OCI-LY1 (cell line): Measurements from ENCODE around the gene ITPK1.

ENCODE experiments used
- H2AFZ ChIP-seq: fragments of 200-600 bp; sonication (generic), shearing (Covaris generic); 2 replicates; pipeline ENCODE4 v1.6.0; 2014; ENCODE audit warnings: antibody characterized with exemption, mild to moderate bottlenecking, low read length
- H3F3A ChIP-seq: fragments of 200-600 bp; sonication (generic), shearing (Covaris generic); 2 replicates; pipeline ENCODE4 v1.6.0; 2014; ENCODE audit warnings: mild to moderate bottlenecking, antibody characterized with exemption, low read length, moderate library complexity; ENCODE audit not compliant: insufficient read depth
- H3K27ac ChIP-seq: fragments of 200-600 bp; sonication (generic); 2 replicates; pipeline ENCODE4 v1.5.1; 2014; ENCODE audit warnings: low read length, mixed run types, mild to moderate bottlenecking, low read depth; ENCODE audit not compliant: poor library complexity, severe bottlenecking
- H3K27me3 ChIP-seq: fragments of 200-600 bp; sonication (generic); 2 replicates; pipeline ENCODE4 v1.6.0; 2014; ENCODE audit warnings: antibody characterized with exemption, mild to moderate bottlenecking, low read length, moderate library complexity; ENCODE audit not compliant: insufficient read depth
- H3K36me3 ChIP-seq: fragments of 200-600 bp; sonication (generic); 2 replicates; pipeline ENCODE4 v1.6.1; 2014; ENCODE audit warnings: mild to moderate bottlenecking, antibody characterized with exemption, low read length, moderate library complexity, mixed read lengths; ENCODE audit not compliant: insufficient read depth
- H3K4me1 ChIP-seq: fragments of 200-600 bp; sonication (generic); 2 replicates; pipeline ENCODE4 v1.5.1; 2014; ENCODE audit warnings: mild to moderate bottlenecking, low read length, moderate library complexity; ENCODE audit not compliant: insufficient read depth, severe bottlenecking
- H3K4me2 ChIP-seq: fragments of 200-600 bp; sonication (generic), shearing (Covaris generic); 2 replicates; pipeline ENCODE4 v1.6.1; 2014; ENCODE audit warnings: low read length
- H3K4me3 ChIP-seq: fragments of 200-600 bp; sonication (generic); 2 replicates; pipeline ENCODE4 v1.5.1; 2014; ENCODE audit warnings: low read length, low read depth, mild to moderate bottlenecking, mixed read lengths; ENCODE audit not compliant: poor library complexity, severe bottlenecking
- H3K79me2 ChIP-seq: fragments of 200-600 bp; shearing (Covaris generic); 2 replicates; pipeline ENCODE4 v1.6.1; 2016; ENCODE audit warnings: mixed run types, low read length, mixed read lengths; ENCODE audit not compliant: insufficient read depth
- H3K9ac ChIP-seq: fragments of 200-600 bp; sonication (generic), shearing (Covaris generic); 2 replicates; pipeline ENCODE4 v1.6.1; 2014; ENCODE audit warnings: mild to moderate bottlenecking, low read length, mixed read lengths
- H3K9me2 ChIP-seq: fragments of 200-600 bp; sonication (generic), shearing (Covaris generic); 2 replicates; pipeline ENCODE4 v1.6.1; 2014; ENCODE audit warnings: low read depth, mild to moderate bottlenecking, low read length, mixed read lengths
- H3K9me3 ChIP-seq: fragments of 200-600 bp; shearing (Covaris generic); 2 replicates; pipeline ENCODE4 v1.6.1; 2014; ENCODE audit warnings: low read length, mixed read lengths
- H4K20me1 ChIP-seq: fragments of 200-600 bp; sonication (generic), shearing (Covaris generic); 2 replicates; pipeline ENCODE4 v1.6.0; 2016; ENCODE audit warnings: mild to moderate bottlenecking, low read length; ENCODE audit not compliant: insufficient read depth
- EZH2 ChIP-seq: fragments of 200-600 bp; sonication (generic), shearing (Covaris generic); IDR thresholded peaks from 2 replicates; pipeline ENCODE4 v1.8.0; 2017; ENCODE audit warnings: borderline replicate concordance, mixed run types, mild to moderate bottlenecking, antibody characterized with exemption, low read length, moderate library complexity, mixed read lengths
- TF ChIP-seq, protein P1 (sequence below): fragments of 200-600 bp; sonication (generic), shearing (Covaris generic); IDR thresholded peaks from 2 replicates; pipeline ENCODE4 v1.5.1; 2017; ENCODE audit warnings: mild to moderate bottlenecking, antibody characterized with exemption, low read length, moderate library complexity, mixed read lengths

ITPK1 gene

DNA sequence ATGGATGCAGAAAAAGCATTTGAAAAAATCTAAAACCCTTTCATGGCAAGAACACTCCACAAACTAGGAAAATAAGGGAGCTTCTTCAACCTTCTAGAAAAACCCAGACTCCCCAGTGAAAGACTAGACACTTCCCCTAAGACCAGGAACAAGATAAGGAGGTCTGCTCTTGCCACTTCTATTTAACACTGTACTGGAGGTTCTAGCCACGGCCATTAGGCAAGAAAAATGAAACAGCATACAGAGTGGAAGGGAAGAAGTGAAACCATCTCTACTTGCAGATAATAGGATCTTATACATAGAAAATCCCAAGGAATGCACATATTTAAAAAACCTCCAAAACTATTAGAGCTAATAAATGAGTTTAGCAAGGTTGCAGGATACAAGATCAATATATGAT, 150.4 kb downstream of the ITPK1 start:
- no peaks in the 10 kb centered on the region for H3K27me3 ChIP-seq

GRCh38 chr14:92964124-92965109, 151.3 kb downstream of the ITPK1 start:
- H3K36me3 ChIP-seq = no peaks in the 10 kb centered on the region
- no peaks in the 10 kb centered on the region for H3F3A ChIP-seq
- no peak overlapping the region for H3K4me2 ChIP-seq
- H4K20me1 ChIP-seq = no peaks in the 10 kb centered on the region
- H3K9me3 ChIP-seq = 0 out of 2 replicates have a peak, but pooled peaks cover 4% of the 10 kb centered on the region
- H3K9me2 ChIP-seq = no peaks in the 10 kb centered on the region
- no peaks in the 10 kb centered on the region for H3K27me3 ChIP-seq
- no peak overlapping the region for H3K9ac ChIP-seq
- no peaks in the 10 kb centered on the region for H3K79me2 ChIP-seq
- H3K27ac ChIP-seq = no peak overlapping the region
- H2AFZ ChIP-seq = no peak overlapping the region
- H3K4me3 ChIP-seq = no peak overlapping the region
- H3K4me1 ChIP-seq = no peaks in the 10 kb centered on the region
- TF ChIP-seq EZH2 = no peak
- TF ChIP-seq, protein P1, sequence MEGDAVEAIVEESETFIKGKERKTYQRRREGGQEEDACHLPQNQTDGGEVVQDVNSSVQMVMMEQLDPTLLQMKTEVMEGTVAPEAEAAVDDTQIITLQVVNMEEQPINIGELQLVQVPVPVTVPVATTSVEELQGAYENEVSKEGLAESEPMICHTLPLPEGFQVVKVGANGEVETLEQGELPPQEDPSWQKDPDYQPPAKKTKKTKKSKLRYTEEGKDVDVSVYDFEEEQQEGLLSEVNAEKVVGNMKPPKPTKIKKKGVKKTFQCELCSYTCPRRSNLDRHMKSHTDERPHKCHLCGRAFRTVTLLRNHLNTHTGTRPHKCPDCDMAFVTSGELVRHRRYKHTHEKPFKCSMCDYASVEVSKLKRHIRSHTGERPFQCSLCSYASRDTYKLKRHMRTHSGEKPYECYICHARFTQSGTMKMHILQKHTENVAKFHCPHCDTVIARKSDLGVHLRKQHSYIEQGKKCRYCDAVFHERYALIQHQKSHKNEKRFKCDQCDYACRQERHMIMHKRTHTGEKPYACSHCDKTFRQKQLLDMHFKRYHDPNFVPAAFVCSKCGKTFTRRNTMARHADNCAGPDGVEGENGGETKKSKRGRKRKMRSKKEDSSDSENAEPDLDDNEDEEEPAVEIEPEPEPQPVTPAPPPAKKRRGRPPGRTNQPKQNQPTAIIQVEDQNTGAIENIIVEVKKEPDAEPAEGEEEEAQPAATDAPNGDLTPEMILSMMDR = no peak

More for the DNA sequence above, 150.4 kb downstream of the ITPK1 start:
- Histone ChIP-seq H3K9me3 (0 out of 2 replicates have a peak, but pooled peaks cover 4% of the 10 kb centered on the region), H3K9me2 (no peaks in the 10 kb centered on the region), H3K27ac (no peak overlapping the region), H3F3A (no peaks in the 10 kb centered on the region), H3K9ac (no peak overlapping the region), H3K79me2 (no peaks in the 10 kb centered on the region), H4K20me1 (no peaks in the 10 kb centered on the region), H3K36me3 (no peaks in the 10 kb centered on the region), H3K4me1 (no peaks in the 10 kb centered on the region), H2AFZ (no peak overlapping the region), H3K4me3 (no peak overlapping the region), H3K4me2 (no peak overlapping the region)
- TF ChIP-seq, protein P1 = no peak
- TF ChIP-seq EZH2 = no peak

- no peaks in the 10 kb centered on the region for H3K36me3 ChIP-seq
Observed at GRCh38 chr14:92963301-92964123, 152.2 kb downstream of the ITPK1 start.

More at GRCh38 chr14:92963301-92964123, 152.2 kb downstream of the ITPK1 start:
- Histone ChIP-seq H3K27ac (no peak overlapping the region), H3K27me3 (no peaks in the 10 kb centered on the region), H3K9ac (no peak overlapping the region), H3K9me3 (0 out of 2 replicates have a peak, but pooled peaks cover 4% of the 10 kb centered on the region), H2AFZ (no peak overlapping the region), H3F3A (no peaks in the 10 kb centered on the region), H4K20me1 (no peaks in the 10 kb centered on the region), H3K4me2 (no peak overlapping the region), H3K4me3 (no peak overlapping the region), H3K9me2 (no peaks in the 10 kb centered on the region), H3K79me2 (no peaks in the 10 kb centered on the region), H3K4me1 (no peaks in the 10 kb centered on the region)
- TF ChIP-seq EZH2 = no peak
- TF ChIP-seq, protein P1 = no peak
